ENCODE measurements around the gene RAB35. TPM values are rescaled to one million over a fixed set of nuclear protein-coding genes. Genes with fewer than 3 reads are reported as not detected.

Gene RAB35
- polyA plus RNA-seq, 1 donor from 2014 or later: 60.2 TPM

DNA sequence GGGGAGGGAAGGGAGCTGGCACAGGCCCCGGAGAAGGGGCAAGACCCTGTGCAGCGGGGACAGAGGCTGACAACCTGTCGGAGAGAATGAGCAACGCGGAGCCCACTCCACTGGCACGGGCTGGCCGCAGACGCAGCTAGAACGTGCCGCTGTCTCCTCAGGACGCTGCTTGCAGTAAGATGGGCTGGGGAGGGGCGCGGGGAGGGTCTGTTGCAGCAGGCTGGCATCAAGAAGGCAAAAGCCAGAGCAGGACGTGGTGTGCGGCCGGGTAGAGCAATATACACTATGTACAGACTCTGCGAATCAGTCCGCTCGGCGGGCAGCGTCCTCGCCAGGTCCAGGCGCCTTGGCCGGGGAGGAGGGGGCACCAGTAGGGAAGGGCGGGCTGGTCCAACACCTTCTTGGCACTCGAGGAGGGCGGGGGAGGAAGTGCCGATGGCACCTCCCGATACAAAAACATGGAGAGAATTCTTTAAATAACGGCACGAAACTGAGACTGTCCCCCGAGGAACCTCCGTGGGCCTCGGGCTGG, 19.8 kb downstream of the RAB35 start:
- no peaks in the 10 kb centered on the region for H3F3A ChIP-seq (ENCODE audit: insufficient read depth, low read length, poor library complexity, severe bottlenecking)
- TF ChIP-seq, protein P1, sequence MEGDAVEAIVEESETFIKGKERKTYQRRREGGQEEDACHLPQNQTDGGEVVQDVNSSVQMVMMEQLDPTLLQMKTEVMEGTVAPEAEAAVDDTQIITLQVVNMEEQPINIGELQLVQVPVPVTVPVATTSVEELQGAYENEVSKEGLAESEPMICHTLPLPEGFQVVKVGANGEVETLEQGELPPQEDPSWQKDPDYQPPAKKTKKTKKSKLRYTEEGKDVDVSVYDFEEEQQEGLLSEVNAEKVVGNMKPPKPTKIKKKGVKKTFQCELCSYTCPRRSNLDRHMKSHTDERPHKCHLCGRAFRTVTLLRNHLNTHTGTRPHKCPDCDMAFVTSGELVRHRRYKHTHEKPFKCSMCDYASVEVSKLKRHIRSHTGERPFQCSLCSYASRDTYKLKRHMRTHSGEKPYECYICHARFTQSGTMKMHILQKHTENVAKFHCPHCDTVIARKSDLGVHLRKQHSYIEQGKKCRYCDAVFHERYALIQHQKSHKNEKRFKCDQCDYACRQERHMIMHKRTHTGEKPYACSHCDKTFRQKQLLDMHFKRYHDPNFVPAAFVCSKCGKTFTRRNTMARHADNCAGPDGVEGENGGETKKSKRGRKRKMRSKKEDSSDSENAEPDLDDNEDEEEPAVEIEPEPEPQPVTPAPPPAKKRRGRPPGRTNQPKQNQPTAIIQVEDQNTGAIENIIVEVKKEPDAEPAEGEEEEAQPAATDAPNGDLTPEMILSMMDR (IDR thresholded peaks at IDR 0.05; ENCODE audit: poor library complexity, severe bottlenecking): no peak
- TF ChIP-seq EP300 (conservative IDR thresholded peaks at IDR 0.05; ENCODE audit: poor library complexity, severe bottlenecking): no peak
- no peak for TF ChIP-seq EZH2 (IDR thresholded peaks at IDR 0.05; ENCODE audit: borderline replicate concordance, insufficient read depth, low read length, poor library complexity, severe bottlenecking)
- TF ChIP-seq POLR2AphosphoS5 (IDR thresholded peaks at IDR 0.05): peak; percentile 10
- no peaks in the 10 kb centered on the region for H3K27me3 ChIP-seq (ENCODE audit: insufficient read depth, low read depth, low read length)
- no peaks in the 10 kb centered on the region for H3K9me3 ChIP-seq (ENCODE audit: low read length)
- no peaks in the 10 kb centered on the region for H3K9me2 ChIP-seq (ENCODE audit: insufficient read depth, low read length)
- H3K4me3 ChIP-seq (ENCODE audit: low read length): no peak overlapping the region
- no peak overlapping the region for H3K4me2 ChIP-seq (ENCODE audit: low read length)
- H2AFZ ChIP-seq (ENCODE audit: low read depth, low read length): no peak overlapping the region
- peaks cover 5% of the 10 kb centered on the region for H4K20me1 ChIP-seq (ENCODE audit: insufficient read depth)
- H3K27ac ChIP-seq (ENCODE audit: low read length): no peak overlapping the region
- H3K9ac ChIP-seq (ENCODE audit: low read length): no peak overlapping the region
- peaks cover 4% of the 10 kb centered on the region for H3K36me3 ChIP-seq (ENCODE audit: insufficient read depth, low read length)
- no peaks in the 10 kb centered on the region for H3K79me2 ChIP-seq (replicated peaks; ENCODE audit: insufficient read depth, low read length)

GRCh38 chr12:120095736-120096135, 20.8 kb downstream of the RAB35 start:
- Histone ChIP-seq H3K27me3 (ENCODE audit: insufficient read depth, low read depth, low read length) (no peaks in the 10 kb centered on the region), H3K9me3 (ENCODE audit: low read length) (no peaks in the 10 kb centered on the region), H3F3A (ENCODE audit: insufficient read depth, low read length, poor library complexity, severe bottlenecking) (no peaks in the 10 kb centered on the region), H3K79me2 (replicated peaks; ENCODE audit: insufficient read depth, low read length) (no peaks in the 10 kb centered on the region), H3K4me2 (ENCODE audit: low read length) (no peak overlapping the region), H3K27ac (ENCODE audit: low read length) (no peak overlapping the region), H3K9me2 (ENCODE audit: insufficient read depth, low read length) (no peaks in the 10 kb centered on the region), H3K4me3 (ENCODE audit: low read length) (no peak overlapping the region), H3K9ac (ENCODE audit: low read length) (no peak overlapping the region), H4K20me1 (ENCODE audit: insufficient read depth) (peaks cover 3% of the 10 kb centered on the region), H3K36me3 (ENCODE audit: insufficient read depth, low read length) (peaks cover 5% of the 10 kb centered on the region), H2AFZ (ENCODE audit: low read depth, low read length) (no peak overlapping the region)
- TF ChIP-seq RAD21 (conservative IDR thresholded peaks at IDR 0.05): no peak
- no peak for TF ChIP-seq REST (IDR thresholded peaks at IDR 0.05; ENCODE audit: borderline replicate concordance)
- TF ChIP-seq EZH2 (IDR thresholded peaks at IDR 0.05; ENCODE audit: borderline replicate concordance, insufficient read depth, low read length, poor library complexity, severe bottlenecking): no peak
- no peak for TF ChIP-seq TAF1 (IDR thresholded peaks at IDR 0.05; ENCODE audit: low read depth)
- TF ChIP-seq, protein P1 (IDR thresholded peaks at IDR 0.05; ENCODE audit: poor library complexity, severe bottlenecking): no peak
- no peak for TF ChIP-seq SMC3 (conservative IDR thresholded peaks at IDR 0.05; ENCODE audit: poor library complexity)
- TF ChIP-seq MXI1 (conservative IDR thresholded peaks at IDR 0.05; ENCODE audit: poor library complexity, severe bottlenecking): no peak
- no peak for TF ChIP-seq POLR2AphosphoS5 (IDR thresholded peaks at IDR 0.05)
- TF ChIP-seq EP300 (conservative IDR thresholded peaks at IDR 0.05; ENCODE audit: poor library complexity, severe bottlenecking): no peak

Measured in neural cell (in vitro differentiated cells).